Subcutaneous adipose tissue (tissue), 4 donors: ENCODE data around the gene TBC1D5. TPM values are rescaled to one million over a fixed set of nuclear protein-coding genes. Genes with fewer than 3 reads are reported as not detected.

Experiments
- total RNA-seq, 4 donors: library from RNA; depleted of rRNA; stranded (reverse); fragments of >200 nt; gene quantifications; one replicate each; pipeline ENCODE4 v1.1.0, GENCODE V29; 2016
- TF ChIP-seq, protein P1 (sequence below): fragments of 450-650 bp; IDR thresholded peaks from one replicate; pipeline ENCODE4 v1.5.1; 2016; ENCODE audit warnings: low read depth, mild to moderate bottlenecking, control low read depth, antibody characterized with exemption, moderate library complexity

TBC1D5 gene
- total RNA-seq, 4 donors from 2014 or later = 76.3 to 91.1 (median 81.3) TPM

DNA sequence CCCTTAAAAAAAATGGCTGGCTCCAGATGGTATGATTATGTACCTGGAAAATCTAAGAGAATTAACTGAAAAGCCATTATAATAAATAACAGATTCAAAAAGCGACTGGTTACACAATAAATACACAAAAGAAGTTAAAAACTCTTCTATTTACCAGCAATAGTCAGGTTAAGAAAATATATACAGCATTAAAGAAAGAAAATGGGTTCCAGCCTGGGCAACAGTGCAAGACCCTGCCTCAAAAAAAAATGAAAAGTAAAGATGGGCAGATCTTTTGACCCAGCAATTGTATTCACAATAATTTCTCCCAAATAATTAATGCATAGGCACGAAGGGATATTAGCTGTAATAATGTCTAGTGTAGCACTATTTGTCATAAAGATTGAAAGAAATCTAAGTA lies 8.7 kb downstream of the TBC1D5 start:
- TF ChIP-seq, protein P1, sequence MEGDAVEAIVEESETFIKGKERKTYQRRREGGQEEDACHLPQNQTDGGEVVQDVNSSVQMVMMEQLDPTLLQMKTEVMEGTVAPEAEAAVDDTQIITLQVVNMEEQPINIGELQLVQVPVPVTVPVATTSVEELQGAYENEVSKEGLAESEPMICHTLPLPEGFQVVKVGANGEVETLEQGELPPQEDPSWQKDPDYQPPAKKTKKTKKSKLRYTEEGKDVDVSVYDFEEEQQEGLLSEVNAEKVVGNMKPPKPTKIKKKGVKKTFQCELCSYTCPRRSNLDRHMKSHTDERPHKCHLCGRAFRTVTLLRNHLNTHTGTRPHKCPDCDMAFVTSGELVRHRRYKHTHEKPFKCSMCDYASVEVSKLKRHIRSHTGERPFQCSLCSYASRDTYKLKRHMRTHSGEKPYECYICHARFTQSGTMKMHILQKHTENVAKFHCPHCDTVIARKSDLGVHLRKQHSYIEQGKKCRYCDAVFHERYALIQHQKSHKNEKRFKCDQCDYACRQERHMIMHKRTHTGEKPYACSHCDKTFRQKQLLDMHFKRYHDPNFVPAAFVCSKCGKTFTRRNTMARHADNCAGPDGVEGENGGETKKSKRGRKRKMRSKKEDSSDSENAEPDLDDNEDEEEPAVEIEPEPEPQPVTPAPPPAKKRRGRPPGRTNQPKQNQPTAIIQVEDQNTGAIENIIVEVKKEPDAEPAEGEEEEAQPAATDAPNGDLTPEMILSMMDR = no peak

DNA sequence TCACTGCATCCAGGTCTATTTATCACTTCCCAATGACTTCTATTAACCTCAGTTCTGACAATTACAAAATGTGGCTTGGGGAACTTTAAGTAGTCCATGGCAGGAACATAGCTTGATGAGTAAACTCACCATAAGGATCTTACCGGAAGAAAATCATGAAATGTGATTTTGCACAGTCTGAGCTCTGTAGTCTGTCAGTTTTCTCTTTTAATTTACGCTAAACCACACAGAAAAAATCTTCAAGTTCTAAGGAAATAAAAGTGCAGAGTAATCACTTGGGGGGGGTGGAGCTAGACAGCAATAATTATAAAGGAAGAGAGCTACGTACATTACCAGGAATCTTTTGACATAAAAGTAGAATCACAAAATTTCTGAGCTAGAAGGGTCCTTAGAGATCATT lies 9.2 kb downstream of the TBC1D5 start:
- TF ChIP-seq, protein P1 = no peak

DNA sequence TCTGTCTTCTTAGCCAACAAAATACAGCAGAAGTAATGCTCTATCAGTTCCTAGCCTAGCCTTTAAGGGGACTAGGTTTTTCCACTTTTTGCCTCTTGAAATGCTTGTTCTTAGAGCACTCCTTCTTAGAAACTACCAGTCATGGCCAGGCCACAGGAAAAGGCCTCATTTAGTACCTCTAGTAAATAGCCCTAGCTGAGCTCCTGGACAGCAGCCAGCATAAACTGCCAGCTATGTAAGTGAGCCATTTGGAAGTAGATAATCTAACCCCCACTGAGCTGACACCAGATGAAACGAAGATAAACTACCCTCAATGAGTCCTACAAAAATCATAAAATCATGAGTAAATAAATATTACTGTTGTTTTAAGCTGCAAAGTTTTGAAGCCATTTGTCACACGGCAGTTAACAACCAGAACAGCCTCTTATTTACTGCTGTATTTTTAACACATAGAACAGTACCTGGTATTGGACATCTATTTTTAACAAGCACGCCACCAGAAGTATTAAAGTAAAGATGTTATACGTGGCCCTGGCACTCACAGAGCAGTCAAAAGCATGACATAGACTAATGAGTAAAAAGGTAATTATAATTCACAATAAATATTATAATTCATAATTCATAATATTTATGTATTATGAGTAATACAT lies 12.0 kb downstream of the TBC1D5 start:
- TF ChIP-seq, protein P1 = no peak

DNA sequence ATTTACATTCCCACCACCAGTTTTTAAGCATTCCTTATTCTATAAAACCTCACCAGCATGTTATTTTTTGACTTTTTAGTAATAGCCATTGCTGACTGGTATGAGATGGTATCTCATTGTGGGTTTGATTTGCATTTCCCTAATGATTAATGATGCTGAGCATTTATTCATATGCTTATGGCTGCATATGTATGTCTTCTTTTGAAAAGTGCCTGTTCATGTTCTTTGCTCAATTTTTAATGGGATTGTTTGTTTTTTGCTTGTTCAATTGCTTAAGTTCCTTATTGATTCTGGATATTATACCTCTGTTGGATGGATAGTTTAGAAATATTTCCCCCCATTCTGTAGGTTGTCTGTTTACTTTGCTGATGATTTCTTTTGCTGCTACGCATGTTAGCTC lies 16.1 kb downstream of the TBC1D5 start:
- TF ChIP-seq, protein P1 = no peak

DNA sequence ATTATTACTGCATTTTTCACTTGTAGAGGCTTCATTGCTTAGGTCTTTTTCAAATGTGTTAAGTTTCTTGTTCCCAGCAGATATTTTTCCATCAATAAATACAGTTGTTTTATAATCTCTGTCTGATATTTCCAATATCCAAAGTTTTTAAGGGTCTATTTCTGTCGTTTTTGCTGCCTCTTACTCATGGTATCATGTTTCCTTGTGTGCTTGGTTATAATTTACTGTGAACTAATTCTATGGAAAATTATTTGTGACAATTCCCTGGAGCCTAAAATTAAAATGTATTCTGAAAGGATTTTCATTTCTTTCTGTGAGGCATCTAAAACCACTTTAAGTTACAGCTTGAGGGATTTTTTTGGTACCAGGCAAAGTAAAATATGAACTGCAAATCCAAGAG lies 17.5 kb downstream of the TBC1D5 start:
- TF ChIP-seq, protein P1 = no peak

DNA sequence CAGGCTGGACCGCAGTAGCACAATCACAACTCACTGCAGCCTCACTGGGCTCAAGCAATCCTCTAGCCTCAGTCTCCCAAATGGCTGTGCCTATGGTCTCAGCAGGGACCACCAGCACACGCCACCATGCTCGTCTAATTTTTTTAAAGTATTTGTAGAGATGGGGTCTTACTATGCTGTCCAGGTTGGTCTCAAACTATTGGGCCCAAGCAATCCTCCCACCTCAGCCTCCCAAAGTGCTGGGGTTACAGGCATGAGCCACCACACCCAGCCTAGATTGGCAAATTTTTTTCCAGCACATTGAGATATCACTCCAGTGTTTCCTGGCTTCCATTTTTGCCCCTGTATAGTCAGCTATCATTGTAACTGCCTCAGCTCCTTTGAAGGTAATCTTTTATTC lies 18.3 kb downstream of the TBC1D5 start:
- TF ChIP-seq, protein P1 = no peak

DNA sequence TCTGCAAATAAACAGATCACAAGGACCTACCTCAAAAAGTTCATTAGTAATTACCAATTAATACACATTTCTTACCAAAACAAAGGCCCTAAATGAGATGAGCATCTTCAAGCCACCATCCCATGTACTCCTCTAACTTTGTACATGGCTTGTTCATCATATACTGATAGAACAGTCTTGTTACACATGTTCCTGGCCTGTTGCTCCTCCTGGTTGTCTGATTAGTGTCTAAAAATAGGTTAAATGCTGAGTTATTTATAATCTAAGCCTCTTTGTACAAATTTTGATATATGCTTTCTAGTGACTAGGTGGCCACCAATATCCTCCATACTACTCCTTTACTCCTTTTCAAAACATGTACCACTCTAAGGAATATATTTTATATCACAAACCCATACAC lies 25.0 kb downstream of the TBC1D5 start:
- TF ChIP-seq, protein P1 = no peak
